K562 (cell line): ENCODE measurements around the gene ETNK1. TPM values are rescaled to one million over a fixed set of nuclear protein-coding genes. Genes with fewer than 3 reads are reported as not detected.

Experiments
- ATAC-seq: fragments of 200-7000 bp; cut with Tn5 transposase; 3 replicates; pipeline ENCODE4 v1.9.1; 2020; ENCODE audit warnings: moderate library complexity
- BruUV-seq: library from RNA; stranded (reverse); fragments of 400-500 nt; replicated peaks from 2 replicates; lab custom pipeline; 2021; lab: Mats Ljungman, UMichigan
- CTCF ChIA-PET: fragments of 300-600 bp; formaldehyde crosslinking; extraction: SDS; loops from one replicate; lab custom pipeline; 2021; ENCODE audit warnings: low intra/inter-chr PET ratio; lab: Yijun Ruan, JAX
- POLR2A ChIA-PET: fragments of 300-600, 350-650 bp; sonication (Branson Sonifier 250); formaldehyde crosslinking; extraction: SDS; loops from one replicate; lab custom pipeline; 2021; ENCODE audit warnings: antibody characterized with exemption, inconsistent platforms; lab: Yijun Ruan, JAX
- DNase-seq, 4 experiments: peaks; one replicate each; pipeline versions ENCODE4 v3.0.0 to v3.0.0-alpha.2; 2011 to 2018; ENCODE audit warnings: low spot score in 3 of 4, mixed read lengths in 3 of 4; ENCODE audit errors: extremely low read depth in 1 of 4
- FAIRE-seq: peaks from 2 replicates; lab custom pipeline; 2011; peaks lifted over from hg19 to GRCh38; lab: Jason Lieb, UNC
- H2AFZ ChIP-seq: 2 replicates; pipeline ENCODE4 v1.6.0; 2011; ENCODE audit warnings: low read depth, low read length, control low read depth, inconsistent platforms
- H3K27ac ChIP-seq: fragments of 200-600 bp; 3 replicates; pipeline ENCODE4 v1.8.0; 2011; ENCODE audit warnings: low read depth, mild to moderate bottlenecking, control low read depth, inconsistent platforms, low read length, moderate library complexity, mixed read lengths; ENCODE audit errors: extremely low read depth
- H3K27me3 ChIP-seq, 2 experiments: fragments of 300-600 bp in 1 of 2; 2 replicates in 1 of 2; 3 replicates in 1 of 2; pipeline versions ENCODE4 v1.6.0 to v1.8.0; 2011; ENCODE audit warnings: inconsistent platforms in 2 of 2, low read length in 2 of 2, mild to moderate bottlenecking in 1 of 2, mixed read lengths in 1 of 2, moderate library complexity in 1 of 2; ENCODE audit not compliant: control insufficient read depth in 2 of 2, insufficient read depth in 2 of 2
- H3K36me3 ChIP-seq: fragments of 300-600 bp; 3 replicates; pipeline ENCODE4 v1.8.0; 2011; ENCODE audit warnings: mild to moderate bottlenecking, low read length, inconsistent platforms; ENCODE audit not compliant: control insufficient read depth, insufficient read depth
- H3K4me1 ChIP-seq, 2 experiments: fragments of 200-600 bp in 1 of 2; replicated peaks in 1 of 2; 2 replicates in 1 of 2; 3 replicates in 1 of 2; pipeline versions ENCODE4 v1.5.1 to v1.8.0; 2011; ENCODE audit warnings: inconsistent platforms in 2 of 2, low read length in 2 of 2, mild to moderate bottlenecking in 1 of 2, mixed read lengths in 1 of 2, moderate library complexity in 1 of 2; ENCODE audit not compliant: control insufficient read depth in 2 of 2, insufficient read depth in 2 of 2
- H3K4me2 ChIP-seq: 2 replicates; pipeline ENCODE4 v1.6.1; 2011; ENCODE audit warnings: low read length, control low read depth, inconsistent platforms, mixed read lengths; ENCODE audit not compliant: insufficient read depth
- H3K4me3 ChIP-seq: fragments of 200-600 bp; sonication (generic), shearing (Covaris generic); 2 replicates; pipeline ENCODE4 v1.5.1; 2016; ENCODE audit warnings: control low read depth, inconsistent platforms
- H3K79me2 ChIP-seq: fragments of 200-600 bp; 3 replicates; pipeline ENCODE4 v1.8.0; 2011; ENCODE audit warnings: low read length, inconsistent platforms; ENCODE audit not compliant: control insufficient read depth, insufficient read depth
- H3K9ac ChIP-seq, 2 experiments: 2 replicates each; pipeline versions ENCODE4 v1.6.0 to v1.6.1; 2011; ENCODE audit warnings: low read depth in 2 of 2, low read length in 2 of 2, control low read depth in 1 of 2, inconsistent platforms in 1 of 2, mild to moderate bottlenecking in 1 of 2, mixed read lengths in 1 of 2; ENCODE audit not compliant: insufficient read depth in 1 of 2
- H3K9me1 ChIP-seq: one replicate; pipeline ENCODE4 v1.6.0; 2011; ENCODE audit warnings: inconsistent platforms, mild to moderate bottlenecking, low read length, moderate library complexity; ENCODE audit not compliant: control insufficient read depth, insufficient read depth
- H3K9me3 ChIP-seq: replicated peaks from 2 replicates; pipeline ENCODE4 v1.5.1; 2011; ENCODE audit warnings: low read depth, low read length, inconsistent platforms; ENCODE audit not compliant: control insufficient read depth, insufficient read depth
- H4K20me1 ChIP-seq: replicated peaks from 2 replicates; pipeline ENCODE4 v1.6.1; 2011; ENCODE audit warnings: low read length, inconsistent platforms, mixed read lengths; ENCODE audit not compliant: control insufficient read depth, insufficient read depth
- ATF1 ChIP-seq, 2 experiments: fragments of 450-650 bp in 1 of 2; IDR thresholded peaks; 2 replicates each; pipeline ENCODE4 v1.6.1; 2016; ENCODE audit warnings: missing compliant biosample characterization in 1 of 2, missing genetic modification characterization in 1 of 2
- BCOR ChIP-seq: fragments of 450-650 bp; IDR thresholded peaks from 2 replicates; pipeline ENCODE4 v1.6.1; 2016
- BDP1 ChIP-seq: IDR thresholded peaks from 3 replicates; pipeline ENCODE4 v1.6.1; 2011; ENCODE audit not compliant: insufficient read length, insufficient read depth
- CHAMP1 ChIP-seq: fragments of 450-650 bp; IDR thresholded peaks from 2 replicates; pipeline ENCODE4 v1.6.1; 2016; ENCODE audit warnings: mild to moderate bottlenecking
- CHD1 ChIP-seq: fragments of 200-600 bp; sonication (generic); IDR thresholded peaks from one replicate; pipeline ENCODE4 v1.6.1; 2012; ENCODE audit warnings: mild to moderate bottlenecking, moderate library complexity, low read length, inconsistent platforms
- EHMT2 ChIP-seq: fragments of 450-650 bp; IDR thresholded peaks from 2 replicates; pipeline ENCODE4 v1.6.1; 2018; ENCODE audit warnings: antibody characterized with exemption
- GATAD2A ChIP-seq: fragments of 450-650 bp; IDR thresholded peaks from 2 replicates; pipeline ENCODE4 v1.6.1; 2017
- KLF13 ChIP-seq: fragments of 450-650 bp; IDR thresholded peaks from 2 replicates; pipeline ENCODE4 v1.6.1; 2016; ENCODE audit warnings: missing genetic modification characterization, low read depth, mild to moderate bottlenecking, missing compliant biosample characterization, moderate library complexity, borderline replicate concordance
- NFE2L1 ChIP-seq: fragments of 450-650 bp; IDR thresholded peaks from 2 replicates; pipeline ENCODE4 v1.6.1; 2016; ENCODE audit warnings: missing genetic modification characterization, low read depth, mild to moderate bottlenecking, missing compliant biosample characterization, moderate library complexity, borderline replicate concordance
- RBM14 ChIP-seq: fragments of 200-400 bp; formaldehyde crosslinking; IDR thresholded peaks from 2 replicates; pipeline ENCODE4 v1.6.1; 2018; ENCODE audit warnings: low read depth, mild to moderate bottlenecking, low read length, moderate library complexity, borderline replicate concordance; ENCODE audit not compliant: insufficient read depth
- THRB ChIP-seq: fragments of 450-650 bp; formaldehyde crosslinking; conservative IDR thresholded peaks from 2 replicates; pipeline ENCODE4 v1.4.0; 2022; ENCODE audit warnings: mild to moderate bottlenecking, missing genetic modification characterization
- ZNF282 ChIP-seq: sonication (generic); formaldehyde crosslinking; IDR thresholded peaks from 2 replicates; pipeline ENCODE4 v1.8.1; 2023; ENCODE audit warnings: missing genetic modification reagents
- ZNF699 ChIP-seq: fragments of 250-450 bp; sonication (Bioruptor Pico); IDR thresholded peaks from 2 replicates; pipeline ENCODE4 v1.8.0; 2021; ENCODE audit warnings: mild to moderate bottlenecking, moderate library complexity; ENCODE audit not compliant: insufficient replicate concordance
- WGBS: fragments of 100-300 bp; shearing (Covaris generic); methylation state at CpG from one replicate; pipeline ENCODE4 v1.1.6; 2016; ENCODE audit warnings: low coverage, mixed read lengths; ENCODE audit not compliant: insufficient coverage; ENCODE audit errors: missing lambda C conversion rate; 5-methylcytosine and 5-hydroxymethylcytosine counted together
- in situ Hi-C: fragments of 300-500 bp; cut with MboI; formaldehyde crosslinking; loops from 4 replicates; pipeline ENCODE4 v1.15.0; 2018; ENCODE audit warnings: inconsistent platforms, mixed read lengths
- intact Hi-C: fragments of 100-400 bp; cut with micrococcal nuclease; formaldehyde crosslinking; loops from 2 replicates; pipeline ENCODE4 v1.14.2; 2022
- polyA plus RNA-seq, 8 experiments: library from polyadenylated mRNA; depleted of rRNA in 4 of 8; stranded (reverse) in 5 of 8; unstranded in 3 of 8; fragments of >200 nt; fragmentation: Nextera tagmentation in 2 of 8; fragmentation: Illumina TruSeq in 1 of 8; extraction: Ambion mirVana in 2 of 8; extraction: Trizol in 1 of 8; gene quantifications; 2 replicates each; pipeline versions ENCODE4 v1.2.1 to v1.2.3, GENCODE V29; 2011 to 2014; ENCODE audit warnings: inconsistent platforms in 1 of 8, missing spikeins in 1 of 8
- total RNA-seq, 7 experiments: library from RNA; depleted of rRNA in 6 of 7; stranded (reverse); fragments of >200 nt in 6 of 7; fragmentation: Illumina TruSeq in 2 of 7; extraction: Trizol in 2 of 7; gene quantifications; 2 replicates each; pipeline versions ENCODE4 v1.2.1 to v1.2.3, GENCODE V29; 2011 to 2021; ENCODE audit warnings: low replicate concordance in 1 of 7

ETNK1 gene
- total and polyA plus RNA-seq, 9 of the 15 experiments (the other 6 are each of a cell fraction or from before 2014, with no cell fraction given): 10.0 to 70.5 (median 36.0) TPM

- no peak overlapping the region for H3K4me3 ChIP-seq
- no peak for ATAC-seq
- no peak overlapping the region for H3K27ac ChIP-seq
- H3K9me3 ChIP-seq: no peaks in the 10 kb centered on the region
- TF ChIP-seq ZNF282 (CRISPR knock-in tag) (no peak), KLF13 (no peak), RBM14 (no peak), ZNF699 (no peak), ATF1 (CRISPR knock-in tag; IDR thresholded peaks at IDR 0.05) (no peak), ATF1 (tag; IDR thresholded peaks at IDR 0.05) (no peak), BCOR (no peak), THRB (CRISPR knock-in tag) (no peak), CHAMP1 (no peak), BDP1 (no peak), EHMT2 (no peak), GATAD2A (no peak), NFE2L1 (no peak), CHD1 (no peak)
- intact Hi-C loops (no loop called here), in situ Hi-C loops (no loop called here)
- no peak overlapping the region for H2AFZ ChIP-seq
- no peaks in the 10 kb centered on the region for H3K79me2 ChIP-seq
- ChIA-PET POLR2A (interaction anchor here (0.6 to 0.9 kb wide), 2 partner anchors 31 to 263 kb away, joined by 3 to 4 read pairs; no protein-coding TSS in a partner anchor), CTCF (no interaction called here)
- 0% methylated on average over 3 of the region's 3 CpGs for WGBS
- BruUV-seq: no TSS peak
- no peaks in the 10 kb centered on the region for H3K9me1 ChIP-seq
- H3K4me2 ChIP-seq: no peak overlapping the region
- no peak overlapping the region for H3K9ac ChIP-seq
- FAIRE-seq: no peak
- H4K20me1 ChIP-seq: no peaks in the 10 kb centered on the region
- no peaks in the 10 kb centered on the region for H3K4me1 ChIP-seq
- no peak for DNase-seq
- no peaks in the 10 kb centered on the region for H3K36me3 ChIP-seq
- H3K27me3 ChIP-seq: peaks cover 0 to 4% of the 10 kb centered on the region in 2 experiments; a peak in 1 of 5 replicates
Observed at GRCh38 chr12:22729957-22730443, 105.0 kb downstream of the ETNK1 start.
